HUES64 (cell line): ENCODE measurements around the gene CHRNA10. TPM values are rescaled to one million over a fixed set of nuclear protein-coding genes. Genes with fewer than 3 reads are reported as not detected.

Experiments
- H3K27ac ChIP-seq: 2 replicates; pipeline ENCODE4 v1.7.0; 2013; ENCODE audit warnings: low read depth, low read length, inconsistent platforms
- H3K27me3 ChIP-seq: 2 replicates; pipeline ENCODE4 v1.6.1; 2013; ENCODE audit warnings: mild to moderate bottlenecking, low read length; ENCODE audit not compliant: insufficient read depth
- H3K36me3 ChIP-seq: 2 replicates; pipeline ENCODE4 v1.6.1; 2013; ENCODE audit warnings: mild to moderate bottlenecking, low read length; ENCODE audit not compliant: insufficient read depth
- H3K4me1 ChIP-seq: 2 replicates; pipeline ENCODE4 v1.6.1; 2013; ENCODE audit warnings: mild to moderate bottlenecking, low read length, moderate library complexity; ENCODE audit not compliant: insufficient read depth
- H3K4me3 ChIP-seq: 2 replicates; pipeline ENCODE4 v1.5.1; 2013; ENCODE audit warnings: mild to moderate bottlenecking, low read length, moderate library complexity
- H3K9ac ChIP-seq: 2 replicates; pipeline ENCODE4 v1.6.1; 2013; ENCODE audit warnings: mild to moderate bottlenecking, low read depth, low read length
- H3K9me3 ChIP-seq: 2 replicates; pipeline ENCODE4 v1.6.1; 2013; ENCODE audit warnings: low read depth, low read length; ENCODE audit not compliant: insufficient read depth
- WGBS: fragments of 150-250, 120-280 bp; methylation state at CpG from one replicate; pipeline ENCODE4 v1.1.7; 2013; ENCODE audit warnings: missing lambda C conversion rate; 5-methylcytosine and 5-hydroxymethylcytosine counted together
- polyA plus RNA-seq, 2 experiments: library from polyadenylated mRNA; stranded (reverse); fragments of 50-300 nt; gene quantifications; one replicate each; pipeline ENCODE4 v1.2.3, GENCODE V29; 2013

Gene CHRNA10
- 0.50 TPM for polyA plus RNA-seq (2013, experiment 1 of 2)
- 0.32 TPM for polyA plus RNA-seq (2013, experiment 2 of 2)

DNA sequence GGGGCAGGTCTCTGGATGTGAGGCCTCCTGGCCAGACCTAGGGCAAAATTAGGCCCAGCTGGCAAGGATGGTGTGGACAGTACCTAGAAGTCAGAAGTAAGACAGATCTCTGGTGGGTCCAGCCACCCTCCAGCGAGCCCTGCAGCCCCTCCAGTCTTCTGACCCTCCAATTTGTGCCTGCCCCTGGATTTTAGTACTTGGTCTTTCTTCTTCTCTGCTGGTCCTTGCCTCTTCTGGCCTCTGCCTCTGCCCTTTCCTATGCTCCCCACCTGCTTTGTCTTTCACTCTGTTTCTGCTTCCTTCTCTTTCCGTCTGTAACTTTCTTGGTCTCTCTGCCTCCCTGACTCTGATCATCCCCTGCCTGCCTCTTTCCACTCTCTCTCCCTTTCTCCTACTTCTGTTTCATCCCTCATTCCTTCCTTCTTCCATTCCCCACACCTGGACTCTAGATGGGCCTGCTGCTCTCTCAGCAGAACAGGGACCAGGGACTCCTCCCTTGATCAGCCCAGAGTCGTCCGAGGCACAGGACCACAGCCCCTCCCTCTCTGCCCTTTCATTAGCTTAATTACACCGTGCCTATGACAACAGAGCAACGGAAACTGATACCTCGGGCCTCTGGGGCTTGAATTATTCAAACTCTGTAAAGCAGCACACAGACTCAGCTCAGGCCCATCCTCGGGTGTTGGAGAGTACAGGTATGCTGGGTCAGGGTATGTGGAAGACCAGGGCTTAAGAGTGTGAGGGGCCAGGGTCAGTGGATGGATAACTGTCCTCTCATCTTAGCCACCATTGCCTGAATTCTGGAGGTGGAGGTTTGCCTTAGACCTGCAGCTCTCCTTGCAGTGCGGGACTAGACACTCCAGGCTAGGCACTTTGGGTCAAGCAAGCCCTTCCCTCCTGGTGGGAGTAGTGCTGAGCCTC lies at the start of gene CHRNA10:
TSS of gene CHRNA10 (minus strand) at position 51 of the 921 bp plus-strand sequence. CDS start 72 bp downstream, outside the sequence.
- Histone ChIP-seq H3K27me3 (no peaks in the 10 kb centered on the region), H3K9me3 (no peaks in the 10 kb centered on the region), H3K4me3 (no peak within 1 kb of the TSS), H3K4me1 (no peaks in the 10 kb centered on the region), H3K36me3 (peaks cover 57% of the 10 kb centered on the region), H3K27ac (no peak within 1 kb of the TSS), H3K9ac (0 out of 2 replicates have a peak within 1 kb of the TSS, but pooled peaks have one; percentile 17)
- 78% methylated on average over 9 of the region's 9 CpGs for WGBS

- Histone ChIP-seq H3K4me3 (no peak overlapping the region), H3K36me3 (peaks cover 92% of the 10 kb centered on the region), H3K27me3 (no peaks in the 10 kb centered on the region), H3K4me1 (peaks cover 10% of the 10 kb centered on the region), H3K9ac (no peak overlapping the region), H3K9me3 (no peaks in the 10 kb centered on the region), H3K27ac (peak overlapping the region; percentile 25; the same call in 1 of the 2 replicates)
- WGBS = 78% methylated on average over 6 of the region's 6 CpGs
Measured at GRCh38 chr11:3712274-3712673, 41.1 kb upstream of the CHRNA10 start.

- Histone ChIP-seq H3K9ac (no peak overlapping the region), H3K27me3 (no peaks in the 10 kb centered on the region), H3K36me3 (peaks cover 92% of the 10 kb centered on the region), H3K9me3 (no peaks in the 10 kb centered on the region), H3K4me3 (no peak overlapping the region), H3K27ac (no peak overlapping the region; the same call in 1 of the 2 replicates), H3K4me1 (peaks cover 10% of the 10 kb centered on the region)
- WGBS = 97% methylated on average over 4 of the region's 4 CpGs
Measured at GRCh38 chr11:3710485-3711259, 39.5 kb upstream of the CHRNA10 start.

DNA sequence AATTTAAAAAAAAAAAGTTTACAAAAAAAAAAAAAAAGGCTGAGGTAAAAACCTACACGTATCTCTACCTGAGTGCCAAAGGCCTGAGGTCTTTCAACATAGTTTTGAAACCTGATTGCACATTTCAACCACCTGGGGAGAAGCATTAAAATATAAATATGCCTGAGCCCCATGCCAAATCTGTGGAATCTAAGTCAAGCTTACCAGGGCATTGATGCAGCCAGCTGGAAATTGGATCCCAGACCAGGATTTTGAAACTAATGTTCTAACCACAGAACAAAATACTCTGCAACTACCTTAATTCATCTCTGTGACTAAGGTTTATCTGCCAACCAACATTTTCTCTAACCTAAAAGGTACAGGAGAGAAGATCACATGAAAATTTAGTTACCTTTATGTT lies 38.8 kb upstream of the CHRNA10 start:
- peaks cover 10% of the 10 kb centered on the region for H3K4me1 ChIP-seq
- H3K27ac ChIP-seq = peak overlapping the region; percentile 53; the same call in 1 of the 2 replicates
- H3K27me3 ChIP-seq = no peaks in the 10 kb centered on the region
- H3K9ac ChIP-seq = peak overlapping the region; percentile 29; the same call in 1 of the 2 replicates
- H3K9me3 ChIP-seq = no peaks in the 10 kb centered on the region
- H3K36me3 ChIP-seq = peaks cover 92% of the 10 kb centered on the region
- H3K4me3 ChIP-seq = no peak overlapping the region
- WGBS = 64% methylated on average over 1 of the region's 1 CpG

DNA sequence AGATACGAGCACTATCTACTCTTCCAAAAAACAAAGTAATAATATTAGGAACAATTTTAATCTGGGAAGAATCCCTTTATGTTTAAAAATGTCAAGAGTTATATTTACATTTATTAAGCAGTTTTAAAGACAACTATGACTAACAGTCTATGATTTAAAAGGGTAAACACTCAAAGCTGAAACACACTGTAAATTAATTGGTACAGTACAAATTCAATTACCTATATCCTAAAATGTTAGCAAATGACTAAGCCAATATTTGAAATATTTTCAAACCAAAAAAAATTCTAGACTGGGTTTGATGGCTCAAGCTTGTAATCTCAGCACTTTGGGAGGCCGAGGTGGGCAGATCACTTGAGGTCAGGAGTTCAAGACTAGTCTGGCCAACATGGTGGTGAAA lies 36.0 kb upstream of the CHRNA10 start:
- Histone ChIP-seq H3K27ac (no peak overlapping the region), H3K9me3 (no peaks in the 10 kb centered on the region), H3K27me3 (no peaks in the 10 kb centered on the region), H3K4me3 (no peak overlapping the region), H3K4me1 (peaks cover 10% of the 10 kb centered on the region), H3K9ac (no peak overlapping the region), H3K36me3 (peaks cover 92% of the 10 kb centered on the region)
- 97% methylated on average over 1 of the region's 2 CpGs for WGBS

- Histone ChIP-seq H3K4me1 (no peaks in the 10 kb centered on the region), H3K9ac (no peak overlapping the region), H3K9me3 (no peaks in the 10 kb centered on the region), H3K36me3 (peaks cover 95% of the 10 kb centered on the region), H3K4me3 (no peak overlapping the region), H3K27ac (no peak overlapping the region), H3K27me3 (no peaks in the 10 kb centered on the region)
- WGBS = 96% methylated on average over 3 of the region's 3 CpGs
Measured at GRCh38 chr11:3703383-3703782, 32.2 kb upstream of the CHRNA10 start.

GRCh38 chr11:3700910-3701309 lies 29.7 kb upstream of the CHRNA10 start:
- H3K27ac ChIP-seq = no peak overlapping the region
- WGBS = 92% methylated on average over 1 of the region's 2 CpGs
- no peaks in the 10 kb centered on the region for H3K9me3 ChIP-seq
- no peaks in the 10 kb centered on the region for H3K27me3 ChIP-seq
- peaks cover 99% of the 10 kb centered on the region for H3K36me3 ChIP-seq
- H3K9ac ChIP-seq = no peak overlapping the region
- no peak overlapping the region for H3K4me3 ChIP-seq
- no peaks in the 10 kb centered on the region for H3K4me1 ChIP-seq

GRCh38 chr11:3700410-3700809 lies 29.2 kb upstream of the CHRNA10 start:
- no peak overlapping the region for H3K27ac ChIP-seq
- H3K4me3 ChIP-seq = no peak overlapping the region
- no peak overlapping the region for H3K9ac ChIP-seq
- no peaks in the 10 kb centered on the region for H3K27me3 ChIP-seq
- no peaks in the 10 kb centered on the region for H3K4me1 ChIP-seq
- 96% methylated on average over 2 of the region's 2 CpGs for WGBS
- H3K9me3 ChIP-seq = no peaks in the 10 kb centered on the region
- peaks cover 99% of the 10 kb centered on the region for H3K36me3 ChIP-seq

- no peak overlapping the region for H3K9ac ChIP-seq
- H3K27ac ChIP-seq = no peak overlapping the region
- peaks cover 91% of the 10 kb centered on the region for H3K36me3 ChIP-seq
- H3K4me3 ChIP-seq = no peak overlapping the region
- 94% methylated on average over 4 of the region's 4 CpGs for WGBS
- no peaks in the 10 kb centered on the region for H3K9me3 ChIP-seq
- no peaks in the 10 kb centered on the region for H3K27me3 ChIP-seq
- no peaks in the 10 kb centered on the region for H3K4me1 ChIP-seq
Measured at GRCh38 chr11:3686751-3687150, 15.6 kb upstream of the CHRNA10 start.

DNA sequence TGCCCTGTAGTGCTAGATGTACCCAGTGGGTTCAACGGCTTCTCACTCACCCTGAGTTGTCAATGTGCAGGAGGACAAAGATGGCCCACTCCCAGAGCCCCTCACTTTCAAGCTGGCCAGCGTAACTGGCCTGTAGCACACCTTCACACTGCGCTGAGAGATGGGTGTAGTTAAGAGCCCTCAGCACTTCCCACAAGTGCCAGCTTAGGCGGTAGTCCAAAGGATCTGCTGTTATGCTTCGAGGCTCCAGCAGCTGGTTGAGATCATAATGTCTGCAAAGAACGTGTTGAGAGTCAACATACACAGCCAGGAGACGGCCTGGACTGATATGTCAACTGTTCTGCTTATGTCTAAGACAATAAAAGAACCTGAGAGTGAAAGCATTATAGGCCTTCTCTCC lies 14.7 kb upstream of the CHRNA10 start:
- Histone ChIP-seq H3K4me3 (no peak overlapping the region), H3K27ac (no peak overlapping the region), H3K9ac (no peak overlapping the region), H3K9me3 (no peaks in the 10 kb centered on the region), H3K36me3 (peaks cover 91% of the 10 kb centered on the region), H3K27me3 (no peaks in the 10 kb centered on the region), H3K4me1 (no peaks in the 10 kb centered on the region)
- WGBS = 96% methylated on average over 7 of the region's 7 CpGs

- H3K36me3 ChIP-seq = peaks cover 92% of the 10 kb centered on the region
Measured at GRCh38 chr11:3684819-3685172, 13.6 kb upstream of the CHRNA10 start.

More at GRCh38 chr11:3684819-3685172, 13.6 kb upstream of the CHRNA10 start:
- no peak overlapping the region for H3K9ac ChIP-seq
- H3K4me3 ChIP-seq = no peak overlapping the region
- H3K4me1 ChIP-seq = no peaks in the 10 kb centered on the region
- H3K27me3 ChIP-seq = no peaks in the 10 kb centered on the region
- WGBS = 88% methylated on average over 2 of the region's 2 CpGs
- H3K27ac ChIP-seq = no peak overlapping the region
- no peaks in the 10 kb centered on the region for H3K9me3 ChIP-seq
